ENCODE measurements around the gene MYRIP.
"Not testable (repeated sequence)": the region's sequence is repeated elsewhere in the genome, so short reads cannot be mapped to it uniquely, and the experiment has no call there.

The MYRIP gene

GRCh38 chr3:39808467-39809180 is 785 bp upstream of the MYRIP start:
- no peak for DNase-seq

GRCh38 chr3:39809995-39810595 is 686 bp downstream of the MYRIP start:
- no peak for DNase-seq

DNA sequence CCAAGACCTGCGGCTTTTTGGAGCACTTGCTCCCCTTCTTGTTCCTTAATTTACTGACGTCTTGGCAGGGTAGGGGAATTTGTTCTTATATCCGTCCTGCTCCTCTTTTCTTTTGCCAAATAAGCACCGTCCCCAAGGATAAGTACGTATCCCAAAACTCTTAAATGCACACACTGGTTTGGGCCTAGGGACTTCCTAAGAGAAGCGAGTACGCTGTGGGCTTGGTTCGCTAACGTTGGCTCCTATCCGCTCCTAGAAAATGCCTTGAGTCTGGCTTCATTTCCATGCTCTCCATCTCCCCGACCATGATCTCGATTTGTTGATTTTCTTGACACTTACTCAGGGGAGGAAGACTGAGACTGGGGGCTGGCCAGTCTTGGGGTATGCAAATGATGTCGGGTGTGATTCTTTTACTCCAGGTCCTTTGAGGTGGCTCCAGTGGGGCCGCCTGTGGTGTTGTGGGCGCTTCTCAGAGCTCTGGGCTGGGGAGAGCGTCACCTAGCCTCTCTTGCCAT is 1.3 kb downstream of the MYRIP start:
- DNase-seq = no peak

DNA sequence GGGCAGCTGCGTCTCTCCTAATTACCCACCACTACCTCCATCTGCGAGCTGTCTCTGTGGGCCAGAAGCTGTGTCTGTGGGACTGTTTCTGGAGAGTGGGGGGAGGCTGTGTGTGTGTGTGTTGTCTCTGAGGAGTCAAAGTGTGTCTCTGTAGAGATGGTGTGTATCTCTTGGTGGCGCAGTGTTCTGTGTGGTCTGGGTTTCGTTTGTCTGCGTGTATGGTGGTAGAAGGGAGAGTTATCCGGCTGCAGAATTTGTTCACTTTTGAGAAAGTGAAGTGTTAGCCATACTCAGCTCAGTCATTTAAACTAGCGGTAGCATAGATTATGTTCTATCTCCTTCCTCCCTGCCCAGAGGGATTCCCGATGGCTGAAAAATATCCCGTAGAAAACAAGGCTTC is 2.2 kb downstream of the MYRIP start:
- no peak for DNase-seq

GRCh38 chr3:39812537-39812936 is 3.1 kb downstream of the MYRIP start:
- DNase-seq = no peak

GRCh38 chr3:39814007-39814406 is 4.6 kb downstream of the MYRIP start:
- DNase-seq = no peak

DNA sequence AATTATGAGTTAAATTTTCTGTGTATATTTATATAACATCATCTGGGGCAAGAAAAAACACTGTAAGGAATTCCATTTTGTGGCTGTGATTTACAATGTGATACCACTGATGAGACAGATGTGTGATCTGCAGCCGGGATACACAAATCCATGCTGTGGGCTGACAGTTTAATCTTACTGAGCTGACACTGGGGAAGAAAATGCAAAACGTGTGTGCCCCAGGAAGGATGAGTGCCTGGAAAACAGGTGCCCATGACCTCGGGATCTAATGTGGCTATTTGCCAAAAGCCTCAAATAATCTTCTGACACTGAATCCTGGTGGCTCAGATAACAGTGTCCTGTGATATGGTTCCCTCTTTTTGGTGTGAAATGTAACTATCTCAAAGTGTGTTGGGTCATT is 10.5 kb downstream of the MYRIP start:
- DNase-seq = no peak

DNA sequence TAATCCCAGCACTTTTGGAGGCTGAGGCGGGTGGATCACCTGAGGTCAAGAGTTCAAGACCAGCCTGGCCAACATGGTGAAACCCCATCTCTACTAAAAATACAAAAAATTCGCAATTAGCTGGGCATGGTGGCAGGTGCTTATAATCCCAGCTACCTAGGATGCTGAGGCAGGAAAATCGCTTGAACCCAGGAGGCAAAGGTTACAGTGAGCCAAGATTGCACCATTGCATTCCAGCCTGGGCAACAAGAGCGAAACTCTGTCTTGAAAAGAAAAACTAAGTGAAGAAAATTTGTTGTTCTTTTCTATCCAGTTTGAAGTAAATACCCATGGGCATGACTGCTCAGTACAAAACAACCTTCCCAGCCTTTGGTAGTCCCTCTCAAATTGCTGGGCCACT is 24.4 kb downstream of the MYRIP start:
- not testable (repeated sequence) for DNase-seq

GRCh38 chr3:39839484-39839883 is 30.1 kb downstream of the MYRIP start:
- no peak for DNase-seq

DNA sequence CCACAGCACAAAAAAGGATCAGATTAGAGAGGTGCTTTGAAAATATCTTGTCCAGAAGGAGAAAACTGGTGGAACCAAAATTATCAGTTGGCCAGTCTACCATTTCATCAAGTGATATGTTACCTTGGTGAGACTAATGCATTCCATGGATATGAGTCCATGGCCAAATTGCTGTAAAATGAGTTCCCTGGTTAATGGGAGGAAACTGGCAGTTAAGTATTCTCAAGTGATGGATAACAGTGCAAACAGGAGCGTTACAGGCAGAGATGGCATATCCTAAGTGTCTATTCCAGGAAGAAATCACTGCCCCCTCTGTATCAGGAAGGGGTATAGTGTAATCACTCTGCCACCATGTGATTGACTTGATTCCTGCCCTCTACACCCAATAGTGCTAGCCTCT is 34.0 kb downstream of the MYRIP start:
- DNase-seq = no peak

- DNase-seq = no peak
Measured at GRCh38 chr3:39848365-39848764, 39.0 kb downstream of the MYRIP start.

DNA sequence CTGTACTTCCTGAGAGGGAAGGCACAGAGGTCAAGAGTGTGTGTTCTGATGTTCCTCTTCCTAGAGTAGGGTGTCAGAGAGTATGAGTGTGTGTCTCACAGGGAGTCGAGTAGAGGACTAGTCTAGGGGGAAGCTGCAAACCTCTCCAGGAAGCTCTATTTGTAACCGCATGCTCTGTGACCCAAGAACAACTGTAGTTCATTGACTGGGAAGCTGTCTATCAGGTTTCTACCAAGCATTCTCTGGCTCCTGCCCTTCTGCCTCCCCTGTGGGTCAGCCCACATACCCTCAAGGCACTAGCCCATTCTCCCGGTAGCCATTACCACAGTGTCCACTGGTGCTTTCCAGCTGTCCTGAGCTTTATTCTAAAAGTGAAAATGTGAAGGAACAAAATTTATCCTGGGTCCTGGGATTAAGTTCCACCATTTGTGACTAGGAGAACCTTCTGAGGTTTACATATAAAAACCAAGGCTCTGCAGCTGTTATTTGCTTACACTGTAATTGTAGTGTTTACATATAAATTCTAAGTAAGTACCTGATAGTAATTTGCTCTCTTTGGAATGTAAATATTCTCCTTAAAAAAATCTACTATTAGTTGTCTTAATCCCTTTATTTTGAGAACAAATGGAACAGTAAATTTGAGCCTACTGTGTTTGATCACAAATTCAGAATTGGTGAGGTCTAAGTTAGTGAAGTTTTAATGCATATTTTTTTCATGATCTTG is 40.7 kb downstream of the MYRIP start:
- no peak for DNase-seq

DNA sequence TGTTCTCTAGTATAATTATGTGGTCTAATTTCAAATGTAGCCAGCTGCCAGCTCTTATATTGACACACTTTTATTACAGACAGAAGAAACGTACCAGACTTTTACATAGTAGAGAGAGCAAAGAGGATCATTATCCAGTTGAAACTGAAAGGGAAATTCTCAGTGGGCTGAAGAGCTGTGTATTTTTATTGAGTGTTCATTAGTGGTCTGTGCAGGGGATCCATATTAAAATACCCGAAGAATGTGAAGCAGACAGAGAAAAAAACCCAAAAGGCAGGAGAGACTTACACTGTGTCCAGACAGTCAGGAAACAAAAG is 41.3 kb downstream of the MYRIP start:
- no peak for DNase-seq

DNA sequence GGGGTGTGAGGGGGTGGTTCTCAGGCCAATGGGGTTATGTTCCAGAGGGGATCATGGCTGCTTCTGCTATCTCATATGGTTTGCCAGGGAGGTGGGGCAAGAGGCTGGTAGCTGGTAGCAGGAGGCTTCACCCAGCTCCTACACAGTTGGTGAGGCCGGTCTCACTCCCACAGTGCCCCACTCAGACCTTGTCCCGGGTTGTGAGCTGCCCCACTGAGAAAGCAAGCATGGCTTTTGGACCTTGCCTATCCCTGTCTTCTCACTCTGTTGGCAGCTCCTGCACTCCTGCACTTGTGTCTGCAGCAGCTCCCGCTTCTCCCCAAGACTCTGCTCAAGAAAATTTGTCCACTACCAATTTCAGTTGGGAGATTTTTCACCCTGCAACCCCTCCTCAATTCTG is 46.1 kb downstream of the MYRIP start:
- DNase-seq = no peak

DNA sequence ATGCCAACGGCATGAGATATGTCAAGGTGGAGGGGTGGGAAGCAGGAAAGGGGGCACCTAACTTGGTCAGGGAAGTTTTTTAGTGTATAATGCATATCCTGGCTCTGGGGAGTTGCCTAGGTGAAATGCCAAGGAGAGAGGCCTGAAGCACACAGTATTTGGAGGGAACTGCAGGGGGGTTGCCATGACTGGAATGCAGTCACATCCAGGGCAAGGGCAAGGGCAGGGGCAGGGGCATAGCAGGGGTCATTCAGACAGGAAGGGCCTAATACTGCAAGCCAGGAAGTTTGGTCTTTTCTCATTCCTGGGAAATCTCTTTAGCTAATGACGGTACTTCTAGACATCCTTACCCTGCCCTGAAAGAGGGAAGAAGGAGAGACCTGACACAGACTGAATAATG is 60.5 kb downstream of the MYRIP start:
- DNase-seq = no peak

- no peak for DNase-seq
Measured at GRCh38 chr3:39870706-39871105, 61.3 kb downstream of the MYRIP start.

GRCh38 chr3:39879581-39879980 is 70.2 kb downstream of the MYRIP start:
- no peak for DNase-seq

DNA sequence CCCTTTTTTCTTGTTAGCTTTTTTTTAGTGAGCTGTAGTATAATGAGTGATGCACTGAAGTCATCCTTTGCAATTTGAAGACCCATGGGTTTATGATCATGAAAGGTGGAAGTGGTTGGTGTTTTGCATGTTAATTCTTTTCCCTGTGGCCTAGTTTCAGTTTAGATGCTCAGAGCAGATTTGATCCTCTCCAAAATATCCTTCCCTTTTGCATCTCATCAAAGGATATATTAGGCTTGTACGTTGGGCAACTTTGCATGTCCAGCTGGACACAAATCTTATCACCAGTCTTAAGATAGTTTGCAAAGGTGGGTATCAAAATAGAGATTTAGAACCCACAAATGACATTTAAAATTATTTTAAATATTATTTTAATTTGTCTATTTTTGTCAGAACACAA is 72.7 kb downstream of the MYRIP start:
- DNase-seq = no peak

DNA sequence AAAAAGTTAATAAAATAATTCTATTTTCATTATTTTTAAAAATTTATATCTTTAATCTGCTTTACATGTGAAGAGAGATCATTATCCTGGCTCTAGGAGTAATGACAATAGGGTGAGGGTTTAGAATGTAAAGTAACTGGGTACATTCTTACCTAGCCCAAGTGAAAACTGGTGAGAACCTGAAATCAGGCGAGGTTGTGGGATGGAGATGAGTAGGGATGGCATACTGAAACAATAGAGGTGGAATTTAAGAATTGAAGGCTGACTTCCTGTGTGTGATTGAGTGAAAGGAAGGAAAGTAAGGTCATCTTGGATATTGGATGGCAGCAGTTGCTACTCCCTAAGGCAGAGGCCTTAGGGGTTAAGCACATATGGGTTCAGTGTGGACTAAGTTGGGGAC is 82.7 kb downstream of the MYRIP start:
- no peak for DNase-seq

DNA sequence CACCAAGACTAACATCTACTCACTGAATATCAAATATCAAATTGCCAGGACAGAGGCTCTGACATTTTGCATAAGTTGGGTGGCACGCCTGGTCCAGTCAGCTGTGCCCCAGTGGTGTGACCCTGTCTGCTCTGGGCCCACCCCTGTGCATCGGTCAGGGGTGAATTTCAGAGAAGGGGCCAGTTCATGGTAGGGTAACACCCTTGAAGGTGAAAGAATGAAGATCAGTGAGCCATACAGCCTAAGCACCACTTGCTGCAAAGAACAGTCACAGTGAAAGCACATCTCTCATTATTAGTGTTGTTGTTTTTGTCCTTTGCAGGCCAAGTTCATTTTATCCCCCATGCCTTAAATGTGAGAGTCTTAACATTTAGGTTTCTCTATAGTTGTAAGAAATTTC is 86.8 kb downstream of the MYRIP start:
- DNase-seq = no peak

DNA sequence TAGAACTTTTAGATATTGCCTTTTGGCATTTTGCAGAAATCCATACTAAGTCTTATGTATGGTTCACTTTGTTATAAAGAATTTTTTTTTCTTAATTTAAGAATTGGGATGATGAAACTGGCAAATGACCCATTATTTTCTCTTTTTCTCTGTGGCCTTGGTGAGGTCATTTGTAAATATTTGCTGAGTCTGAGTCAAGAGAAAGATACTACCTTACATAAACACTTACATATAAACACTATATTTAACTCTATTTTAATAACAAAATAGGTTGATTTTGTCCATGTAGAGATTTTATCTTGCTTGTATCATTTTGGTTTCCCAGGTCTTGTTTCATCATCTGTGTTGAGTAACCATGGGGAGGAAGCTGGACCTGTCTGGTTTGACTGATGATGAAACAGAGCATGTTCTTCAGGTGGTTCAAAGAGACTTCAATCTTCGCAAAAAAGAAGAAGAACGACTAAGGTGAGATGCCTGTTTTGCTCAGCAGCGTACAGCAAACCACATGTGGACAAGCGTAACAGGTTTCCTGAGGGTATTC is 91.1 kb downstream of the MYRIP start:
- no peak for DNase-seq

- no peak for DNase-seq
Measured at GRCh38 chr3:39903253-39903652, 93.8 kb downstream of the MYRIP start.

DNA sequence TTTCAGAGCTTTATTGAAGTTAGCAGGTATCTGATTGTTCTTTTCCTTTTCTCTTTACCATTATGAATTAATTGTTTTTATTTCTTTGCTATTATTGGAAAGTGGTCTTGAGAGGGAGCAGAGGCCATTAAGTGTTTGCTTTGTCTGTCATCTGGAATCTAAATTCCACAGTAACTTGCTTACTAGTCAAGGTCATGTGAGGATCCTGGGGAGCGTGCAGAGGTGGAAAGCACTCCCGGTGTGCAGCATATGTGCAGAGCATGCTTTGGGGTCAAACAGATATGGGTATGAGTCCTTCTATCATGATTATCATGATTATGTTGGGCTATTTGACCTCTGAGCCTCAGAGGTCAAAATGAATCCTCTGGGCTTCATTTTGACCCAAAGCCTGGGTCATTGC is 96.4 kb downstream of the MYRIP start:
- DNase-seq = no peak

DNA sequence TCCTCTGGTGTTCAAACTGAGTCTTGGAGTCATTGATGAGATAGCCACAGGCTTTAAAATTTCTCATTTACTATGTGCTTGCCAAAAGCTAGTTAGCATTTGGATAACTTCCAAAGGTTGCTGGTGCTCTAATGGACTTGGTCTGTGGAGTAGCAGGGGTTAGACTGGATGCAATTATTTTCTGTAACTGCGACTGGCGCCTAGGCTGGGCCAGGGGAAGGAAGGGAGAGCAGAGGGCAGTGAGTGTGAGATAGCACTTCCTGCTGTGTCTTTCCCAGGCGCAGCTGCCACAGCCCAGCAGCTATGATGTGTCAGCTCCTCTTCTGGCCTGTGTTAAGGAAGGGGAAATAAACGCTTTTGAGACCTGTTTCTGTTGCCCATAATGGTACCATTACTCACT is 98.6 kb downstream of the MYRIP start:
- DNase-seq = no peak

Data from NCI-H446 treated with DMSO at 0.1 percent for 48 hours (cell line).